Aorta (tissue), 5 donors: ENCODE data around the gene POU5F1. TPM values are rescaled to one million over a fixed set of nuclear protein-coding genes. Genes with fewer than 3 reads are reported as not detected.
"Not testable (repeated sequence)": the region's sequence is repeated elsewhere in the genome, so short reads cannot be mapped to it uniquely, and the experiment has no call there.

Source experiments
- ATAC-seq: fragments of 200-7000 bp; cut with Tn5 transposase; one replicate; pipeline ENCODE4 v1.9.1; 2022; ENCODE audit warnings: moderate library complexity; ENCODE audit not compliant: low FRiP score
- DNase-seq, 2 donors: peaks; one replicate each; pipeline ENCODE4 v3.0.0-alpha.2; 2020
- H3K27ac ChIP-seq, 2 donors: one replicate each; pipeline ENCODE4 v1.5.1; 2013; ENCODE audit warnings: low read length in 2 of 2, mild to moderate bottlenecking in 2 of 2, moderate library complexity in 2 of 2, control low read depth in 1 of 2, inconsistent platforms in 1 of 2, low read depth in 1 of 2
- H3K27me3 ChIP-seq, 2 donors: one replicate each; pipeline ENCODE4 v1.6.1; 2013; ENCODE audit warnings: control low read depth in 1 of 2, low read length in 1 of 2, mild to moderate bottlenecking in 1 of 2, moderate library complexity in 1 of 2; ENCODE audit not compliant: insufficient read depth in 2 of 2, control insufficient read depth in 1 of 2
- H3K36me3 ChIP-seq, 2 donors: one replicate each; pipeline ENCODE4 v1.6.1; 2013; ENCODE audit warnings: control low read depth in 1 of 2, low read length in 1 of 2, mild to moderate bottlenecking in 1 of 2; ENCODE audit not compliant: insufficient read depth in 2 of 2, control insufficient read depth in 1 of 2
- H3K4me1 ChIP-seq, 2 donors: one replicate each; pipeline ENCODE4 v1.6.1; 2013; ENCODE audit warnings: low read length in 2 of 2, control low read depth in 1 of 2, mild to moderate bottlenecking in 1 of 2, moderate library complexity in 1 of 2; ENCODE audit not compliant: insufficient read depth in 2 of 2, control insufficient read depth in 1 of 2
- H3K4me3 ChIP-seq, 2 donors: one replicate each; pipeline ENCODE4 v1.5.1; 2013; ENCODE audit warnings: low read length in 2 of 2, control low read depth in 1 of 2, mild to moderate bottlenecking in 1 of 2
- H3K9me3 ChIP-seq: one replicate; pipeline ENCODE4 v1.6.1; 2013; ENCODE audit warnings: mild to moderate bottlenecking, low read length; ENCODE audit not compliant: control insufficient read depth
- WGBS, 2 donors: extraction: QIAGEN DNeasy Blood & Tissue Kit; methylation state at CpG; one replicate each; pipeline ENCODE4 v1.1.7; 2013; 5-methylcytosine and 5-hydroxymethylcytosine counted together
- intact Hi-C, 2 donors: fragments of 100-400 bp; cut with DNase I; formaldehyde crosslinking; loops; one replicate each; pipeline versions ENCODE4 v1.14.2 to v1.15.0; 2022
- polyA plus RNA-seq, 2 donors: library from polyadenylated mRNA; stranded (reverse); fragments of 200-250 nt; gene quantifications; one replicate each; pipeline ENCODE4 v1.2.3, GENCODE V29; 2013
- total RNA-seq, 2 donors: library from RNA; stranded (reverse); fragmentation: NEBNext Ultra II Directional; extraction: Animal tissue kit (Norgen Biotek cat#: 25700); gene quantifications; one replicate each; pipeline ENCODE4 v1.2.1, GENCODE V29; 2021
- donor health status: healthy with polysubstance abuse.
- donor health status: Bipolar disorder and iron deficiency.
- donor health status: DM: no; HTN: no; CAD: no.
- donor health status: DM: no; HTN: no; CAD: no.
- donor health status: DM: yes; HTN: yes; CAD: no.

The POU5F1 gene
- total and polyA plus RNA-seq, 4 donors, result 0.45 to 2.6 (median 2.2) TPM; not detected in 1

DNA sequence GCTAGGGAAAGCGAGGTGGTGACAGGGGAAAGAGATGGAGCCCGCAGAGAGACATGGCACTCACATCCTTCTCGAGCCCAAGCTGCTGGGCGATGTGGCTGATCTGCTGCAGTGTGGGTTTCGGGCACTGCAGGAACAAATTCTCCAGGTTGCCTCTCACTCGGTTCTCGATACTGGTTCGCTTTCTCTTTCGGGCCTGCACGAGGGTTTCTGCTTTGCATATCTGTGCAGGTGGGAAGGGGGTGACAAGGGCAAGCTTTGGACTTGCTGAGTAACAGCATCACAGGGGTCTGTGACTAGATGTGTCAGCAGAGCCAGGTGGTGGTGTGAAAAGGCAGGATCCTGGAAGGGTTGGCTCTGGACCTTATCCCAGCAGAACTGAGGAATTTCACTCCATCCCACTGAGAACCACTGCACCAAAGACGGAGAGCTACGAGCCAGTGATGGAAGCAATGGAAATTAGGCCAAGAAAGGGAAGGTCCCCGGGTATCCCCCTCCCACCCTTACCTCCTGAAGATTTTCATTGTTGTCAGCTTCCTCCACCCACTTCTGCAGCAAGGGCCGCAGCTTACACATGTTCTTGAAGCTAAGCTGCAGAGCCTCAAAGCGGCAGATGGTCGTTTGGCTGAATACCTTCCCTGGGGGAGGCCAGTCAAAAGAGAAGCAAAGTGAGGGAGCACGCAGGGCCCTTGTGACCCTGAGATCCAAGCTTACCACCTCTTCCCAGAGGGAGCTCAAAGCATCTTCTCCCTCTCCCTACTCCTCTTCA, 5.2 kb downstream of the POU5F1 start:
- H3K36me3 ChIP-seq, H3K4me1 ChIP-seq, intact Hi-C loops, ATAC-seq, H3K9me3 ChIP-seq, H3K4me3 ChIP-seq, H3K27me3 ChIP-seq, H3K27ac ChIP-seq: not testable (repeated sequence)
- DNase-seq, result peak in 1 of 2 donors; percentile 33
- WGBS, 2 donors, result 82 to 84% methylated on average over 16 to 17 of the region's 17 CpGs

DNA sequence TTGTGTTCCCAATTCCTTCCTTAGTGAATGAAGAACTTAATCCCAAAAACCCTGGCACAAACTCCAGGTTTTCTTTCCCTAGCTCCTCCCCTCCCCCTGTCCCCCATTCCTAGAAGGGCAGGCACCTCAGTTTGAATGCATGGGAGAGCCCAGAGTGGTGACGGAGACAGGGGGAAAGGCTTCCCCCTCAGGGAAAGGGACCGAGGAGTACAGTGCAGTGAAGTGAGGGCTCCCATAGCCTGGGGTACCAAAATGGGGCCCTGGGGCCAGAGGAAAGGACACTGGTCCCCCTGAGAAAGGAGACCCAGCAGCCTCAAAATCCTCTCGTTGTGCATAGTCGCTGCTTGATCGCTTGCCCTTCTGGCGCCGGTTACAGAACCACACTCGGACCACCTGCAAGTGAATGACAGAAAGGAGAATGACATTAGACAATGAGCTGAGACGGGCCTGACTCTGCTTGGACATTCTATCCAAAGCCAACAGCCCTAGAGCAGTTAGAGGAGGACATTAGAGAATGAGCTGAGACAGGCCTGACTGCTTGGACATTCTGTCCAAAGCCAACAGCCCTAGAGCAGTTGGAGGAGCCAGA, 5.9 kb downstream of the POU5F1 start:
- ATAC-seq, H3K27ac ChIP-seq, H3K36me3 ChIP-seq, H3K4me3 ChIP-seq, H3K27me3 ChIP-seq, H3K4me1 ChIP-seq, H3K9me3 ChIP-seq, intact Hi-C loops: not testable (repeated sequence)
- 89 to 92% methylated on average over 7 to 8 of the region's 9 CpGs for WGBS, 2 donors
- peak in 1 of 2 donors; percentile 2 for DNase-seq

DNA sequence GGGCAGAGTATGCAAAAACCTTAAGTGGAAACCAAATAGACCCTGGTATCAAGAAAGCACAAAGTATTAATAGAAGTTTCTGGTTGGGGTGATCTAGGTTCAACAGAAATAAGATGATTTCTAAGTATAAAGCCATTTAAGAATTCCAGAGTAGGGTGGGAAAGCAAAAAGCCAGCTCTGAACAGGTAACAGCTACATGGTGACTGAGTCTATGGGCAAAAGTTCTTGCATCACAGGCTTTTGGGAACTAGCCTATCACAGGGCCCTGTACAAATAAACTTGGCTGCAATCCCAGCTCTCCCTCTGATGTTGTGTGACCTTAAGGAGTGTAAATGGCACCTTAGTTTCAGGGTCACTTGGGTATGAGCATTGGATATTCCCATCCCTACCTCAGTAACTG, 6.6 kb downstream of the POU5F1 start:
- Histone ChIP-seq H3K27me3 (no peaks in the 10 kb centered on the region), H3K27ac (no peak overlapping the region), H3K4me3 (no peak overlapping the region), H3K36me3 (no peaks in the 10 kb centered on the region), H3K9me3 (no peaks in the 10 kb centered on the region), H3K4me1 (no peaks in the 10 kb centered on the region)
- intact Hi-C loops, result no loop called here
- DNase-seq, result no peak
- ATAC-seq, result no peak

DNA sequence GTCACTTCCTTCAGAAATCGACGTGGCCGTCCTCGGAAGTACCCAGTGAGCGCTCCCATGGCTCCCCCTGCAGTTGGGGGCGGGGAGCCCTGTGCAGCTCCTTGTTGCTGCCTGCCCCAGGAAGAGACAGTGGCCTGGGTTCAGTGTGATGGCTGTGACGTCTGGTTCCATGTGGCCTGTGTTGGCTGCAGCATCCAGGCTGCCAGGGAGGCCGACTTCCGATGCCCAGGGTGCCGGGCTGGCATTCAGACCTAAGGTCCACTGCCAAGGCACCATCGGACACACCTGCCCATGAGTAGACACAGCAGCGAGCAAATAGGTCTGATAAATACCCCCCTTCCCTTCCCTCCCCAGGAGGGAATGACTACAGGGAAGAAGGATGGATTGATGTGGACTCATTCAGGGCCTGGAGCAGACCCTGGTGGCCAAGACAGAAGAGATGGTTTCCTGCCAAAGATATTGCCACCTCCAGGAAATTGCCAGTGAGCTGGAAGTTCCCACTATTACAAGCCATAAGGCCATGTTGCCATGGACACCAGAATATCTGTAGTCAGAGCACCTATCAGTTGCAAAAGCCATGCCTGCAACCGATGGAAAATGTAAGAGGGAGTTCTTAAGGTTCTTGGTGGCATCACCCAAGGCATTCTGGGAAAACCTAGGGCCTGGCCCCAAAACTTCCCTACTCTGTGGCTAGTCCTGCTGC, 7.9 kb downstream of the POU5F1 start:
- Histone ChIP-seq H3K36me3 (no peaks in the 10 kb centered on the region), H3K9me3 (no peaks in the 10 kb centered on the region), H3K27ac (no peak overlapping the region), H3K4me3 (no peak overlapping the region), H3K4me1 (no peaks in the 10 kb centered on the region), H3K27me3 (no peaks in the 10 kb centered on the region)
- ATAC-seq (no peak), DNase-seq (peak in 1 of 2 donors; percentile 57)
- intact Hi-C loops, result no loop called here
- whole genome bisulfite sequencing, 2 donors, result 87 to 88% methylated on average over 13 of the region's 13 CpGs

DNA sequence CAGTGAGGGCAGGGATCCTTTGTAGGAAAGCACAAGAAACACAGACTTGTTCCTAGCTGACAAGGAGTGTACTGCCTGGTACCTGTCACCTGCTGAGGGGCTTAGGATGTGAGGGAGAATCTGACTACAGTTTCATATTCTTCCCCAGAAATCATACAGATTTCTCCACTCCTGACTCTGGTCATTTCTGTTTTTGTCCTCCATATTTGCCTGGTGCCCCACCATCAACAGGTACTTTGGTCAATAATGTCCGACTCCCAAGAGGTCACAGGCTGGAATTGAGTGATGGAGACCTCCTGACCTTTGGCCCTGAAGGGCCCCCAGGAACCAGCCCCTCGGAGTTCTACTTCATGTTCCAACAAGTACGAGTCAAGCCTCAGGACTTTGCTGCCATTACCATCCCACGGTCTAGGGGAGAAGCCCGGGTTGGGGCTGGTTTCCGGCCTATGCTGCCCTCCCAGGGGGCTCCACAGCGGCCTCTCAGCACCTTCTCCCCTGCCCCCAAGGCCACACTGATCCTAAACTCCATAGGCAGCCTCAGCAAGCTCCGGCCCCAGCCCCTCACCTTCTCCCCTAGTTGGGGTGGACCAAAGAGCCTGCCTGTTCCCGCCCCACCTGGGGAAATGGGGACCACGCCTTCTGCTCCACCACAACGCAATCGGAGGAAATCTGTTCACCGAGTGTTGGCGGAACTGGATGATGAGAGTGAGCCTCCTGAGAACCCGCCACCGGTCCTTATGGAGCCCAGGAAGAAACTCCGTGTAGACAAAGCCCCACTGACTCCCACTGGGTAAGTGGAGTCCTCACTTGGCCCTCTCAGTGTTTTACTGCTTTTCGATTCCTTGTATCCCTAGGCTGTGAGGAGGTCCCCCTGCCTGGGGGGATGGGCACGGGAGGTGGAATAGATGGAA, 9.0 kb downstream of the POU5F1 start:
- WGBS, 2 donors, result 90% methylated on average over 19 of the region's 19 CpGs
- no peaks in the 10 kb centered on the region for H3K9me3 ChIP-seq
- H3K27ac ChIP-seq, result no peak overlapping the region
- no peaks in the 10 kb centered on the region for H3K4me1 ChIP-seq
- H3K36me3 ChIP-seq, result no peaks in the 10 kb centered on the region
- no peaks in the 10 kb centered on the region for H3K27me3 ChIP-seq
- DNase-seq (peak in 1 of 2 donors; percentile 57), ATAC-seq (no peak)
- no peak overlapping the region for H3K4me3 ChIP-seq
- intact Hi-C loops, result no loop called here

DNA sequence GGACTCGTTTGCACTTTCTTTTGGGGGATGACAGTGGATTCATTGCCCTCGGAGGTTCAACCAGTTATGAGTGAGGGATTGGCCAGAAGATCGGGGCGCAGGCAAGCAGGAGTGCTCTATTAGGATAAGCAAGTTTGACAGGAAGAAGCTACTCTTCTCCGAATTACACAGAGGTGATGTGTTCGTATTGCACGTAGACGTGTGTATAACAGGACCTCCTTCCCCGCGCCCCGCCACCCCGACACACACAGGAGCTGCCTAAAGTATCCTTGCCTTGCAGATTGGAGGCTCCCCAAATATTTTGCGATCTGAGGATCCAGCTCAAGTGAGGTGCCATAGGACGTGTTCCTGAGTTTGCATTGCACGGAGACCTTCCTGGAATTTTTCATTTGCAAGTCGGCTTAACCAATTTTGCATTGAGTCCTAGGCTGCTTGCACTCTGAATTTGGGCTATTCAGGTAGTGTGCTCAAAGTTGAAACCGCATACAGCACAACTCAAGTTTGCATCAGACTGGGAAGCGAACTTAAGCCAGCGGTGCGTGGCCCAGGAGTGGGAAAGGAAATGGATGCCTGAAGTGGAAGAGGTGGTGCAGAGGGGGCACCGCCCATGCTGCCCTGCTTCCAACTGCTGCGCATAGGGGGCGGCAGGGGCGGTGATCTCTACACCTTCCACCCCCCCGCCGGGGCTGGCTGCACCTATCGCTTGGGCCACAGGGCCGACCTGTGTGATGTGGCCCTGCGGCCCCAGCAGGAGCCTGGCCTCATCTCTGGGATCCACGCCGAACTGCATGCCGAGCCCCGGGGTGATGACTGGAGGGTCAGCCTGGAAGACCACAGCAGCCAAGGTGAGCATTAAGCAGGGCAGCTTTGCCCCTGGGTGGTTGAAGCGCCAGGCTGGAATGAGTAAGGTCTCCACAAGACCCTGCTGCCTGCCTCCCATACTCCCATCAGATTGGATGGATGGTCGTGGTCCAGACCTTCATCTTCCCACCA, 11.3 kb downstream of the POU5F1 start:
- Histone ChIP-seq H3K4me1 (no peaks in the 10 kb centered on the region), H3K36me3 (no peaks in the 10 kb centered on the region), H3K9me3 (no peaks in the 10 kb centered on the region), H3K4me3 (peak overlapping the region; percentile 59 to 61), H3K27me3 (no peaks in the 10 kb centered on the region), H3K27ac (peak overlapping the region in 1 of 2 donors; percentile 41)
- WGBS, 2 donors, result 11 to 12% methylated on average over 34 to 35 of the region's 35 CpGs
- intact Hi-C loops, result no loop called here
- DNase-seq, result peak in 1 of 2 donors; percentile 36
- ATAC-seq, result no peak

DNA sequence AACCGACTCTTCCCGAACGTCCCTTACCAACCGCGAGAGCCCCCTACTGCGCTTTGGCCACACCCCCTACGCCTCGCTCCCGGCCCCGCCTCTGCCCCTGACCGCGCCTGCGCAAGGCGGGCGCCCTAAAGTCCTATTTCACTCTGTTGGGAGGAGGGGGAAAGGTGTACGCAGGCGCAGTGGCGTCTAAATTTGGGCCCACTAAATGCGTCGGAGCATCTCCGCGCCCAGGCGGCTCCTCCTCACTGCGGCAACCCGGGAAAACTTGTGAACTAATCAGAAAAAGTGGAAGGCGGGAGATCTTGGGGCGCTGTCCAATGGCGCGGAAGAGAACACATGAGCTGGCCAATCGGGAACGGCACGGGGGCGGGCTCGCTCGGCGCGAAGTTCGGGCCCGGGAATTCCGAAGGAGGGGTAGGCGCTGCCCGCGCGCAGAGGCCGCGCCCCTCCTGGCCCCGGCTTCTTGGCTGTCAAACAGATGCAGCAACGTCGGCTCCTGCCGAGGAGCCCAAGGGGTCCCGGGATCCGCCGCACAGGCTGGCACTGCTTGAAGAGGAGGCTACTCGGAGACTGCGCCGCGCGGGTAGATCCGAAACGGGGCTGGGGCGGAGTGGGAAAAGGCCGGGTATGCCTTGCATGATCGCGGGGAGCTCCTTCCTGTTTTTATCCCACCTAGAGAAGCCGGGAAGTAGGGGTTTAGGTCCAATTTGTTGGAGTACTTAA, 12.2 kb downstream of the POU5F1 start, which contains the start of gene TCF19:
Gene TCF19, plus strand, starts transcription at position 450 of the 723 bp plus-strand sequence. CDS start 881 bp downstream, outside the sequence.
- no peaks in the 10 kb centered on the region for H3K4me1 ChIP-seq
- peak within 1 kb of the TSS; percentile 59 to 61 for H3K4me3 ChIP-seq
- intact Hi-C loops, result no loop called here
- ATAC-seq, result peak; percentile 97
- H3K36me3 ChIP-seq, result no peaks in the 10 kb centered on the region
- no peaks in the 10 kb centered on the region for H3K27me3 ChIP-seq
- DNase-seq, result peak; percentile 100
- H3K9me3 ChIP-seq, result no peaks in the 10 kb centered on the region
- 0 to 1% methylated on average over 60 to 65 of the region's 65 CpGs for WGBS, 2 donors
- H3K27ac ChIP-seq, result peak within 1 kb of the TSS in 1 of 2 donors; percentile 41
